ENCODE measurements around the gene EIF4G1. TPM values are rescaled to one million over a fixed set of nuclear protein-coding genes. Genes with fewer than 3 reads are reported as not detected.

EIF4G1 gene
- total RNA-seq, 1 experiment from 2014 or later = 532 TPM

- Histone ChIP-seq H3K4ac (ENCODE audit: low read depth, low read length) (no peak overlapping the region), H3K23me2 (ENCODE audit: insufficient read length, low read depth, low read length, poor library complexity, severe bottlenecking) (no peaks in the 10 kb centered on the region), H2BK120ac (ENCODE audit: low read depth, low read length, poor library complexity, severe bottlenecking) (no peak overlapping the region), H3K23ac (ENCODE audit: insufficient read length, low read depth, low read length) (no peak overlapping the region), H3K27ac (ENCODE audit: insufficient read length, low read depth, low read length) (no peak overlapping the region), H3K79me2 (ENCODE audit: insufficient read depth, low read length) (no peaks in the 10 kb centered on the region), H4K8ac (replicated peaks; ENCODE audit: insufficient read length, low read depth, low read length) (no peak overlapping the region), H3K79me1 (ENCODE audit: insufficient read depth, low read depth, low read length, poor library complexity, severe bottlenecking) (no peaks in the 10 kb centered on the region), H2BK12ac (ENCODE audit: insufficient read length, low read depth, low read length) (no peak overlapping the region), H3T11ph (ENCODE audit: low read length) (no peak overlapping the region), H2BK15ac (ENCODE audit: low read depth, low read length) (no peak overlapping the region), H2AFZ (ENCODE audit: low read length) (no peak overlapping the region), H2BK20ac (ENCODE audit: low read depth, low read length, poor library complexity, severe bottlenecking) (no peak overlapping the region), H3K18ac (ENCODE audit: insufficient read length, low read depth, low read length) (no peak overlapping the region), H3K4me2 (ENCODE audit: insufficient read depth, insufficient read length, low read length) (no peak overlapping the region), H3K14ac (ENCODE audit: insufficient read depth, low read length) (no peak overlapping the region), H3K27me3 (ENCODE audit: insufficient read depth, low read length) (no peaks in the 10 kb centered on the region), H4K5ac (ENCODE audit: insufficient read length, low read depth, low read length) (no peak overlapping the region), H3K9me3 (ENCODE audit: control insufficient read depth, low read depth, low read length) (no peaks in the 10 kb centered on the region), H2BK5ac (ENCODE audit: insufficient read length, low read length) (no peak overlapping the region), H4K20me1 (ENCODE audit: control insufficient read depth, insufficient read depth, insufficient read length) (no peaks in the 10 kb centered on the region), H2AK5ac (ENCODE audit: insufficient read length, low read length) (no peak overlapping the region), H4K91ac (ENCODE audit: insufficient read length, low read depth, low read length) (no peak overlapping the region), H3K9ac (ENCODE audit: extremely low read depth, insufficient read length, low read length) (no peak overlapping the region), H3K4me1 (ENCODE audit: insufficient read depth, low read length) (0 out of 2 replicates have a peak, but pooled peaks cover 2% of the 10 kb centered on the region), H3K56ac (ENCODE audit: insufficient read length, low read depth, low read length) (no peak overlapping the region)
- Mint-ChIP-seq H3K4me1 (peaks cover 13 to 17% of the 10 kb centered on the region in 2 experiments), H3K36me3 (ENCODE audit: insufficient read depth in 1 of 3, low read depth in 3 of 3) (peaks cover 12 to 37% (median 27%) of the 10 kb centered on the region in 3 experiments; a peak in 6 of 7 replicates), H3K27me3 (ENCODE audit: low read depth) (no peaks in the 10 kb centered on the region), H3K27ac (peak overlapping the region in 1 of 3 experiments; percentile 85; a peak in 1 of 7 replicates), H3K4me3 (no peak overlapping the region), H3K9me3 (no peaks in the 10 kb centered on the region)
- TF ChIP-seq CTCF (conservative IDR thresholded peaks at IDR 0.05) = no peak
- WGBS (ENCODE audit: extremely low coverage, insufficient read length, low lambda C conversion rate) = no CpG with 5 or more reads among the region's 20 CpGs
- no peak for DNase-seq
Observed at GRCh38 chr3:184346480-184347190, 32.2 kb downstream of the EIF4G1 start.
